NCI-H2081 treated with DMSO at 0.1 percent for 48 hours (cell line): ENCODE measurements around the gene SLMAP.

Source experiments
- DNase-seq: peaks from one replicate; lab custom pipeline; 2025; lab: John Stamatoyannopoulos, UW

SLMAP gene

GRCh38 chr3:57962448-57962834, 206.3 kb downstream of the SLMAP start:
- DNase-seq = no peak

- no peak for DNase-seq
These were observed 207.8 kb downstream of the SLMAP start for GRCh38 chr3:57963811-57964346.

GRCh38 chr3:57966829-57967228, 210.7 kb downstream of the SLMAP start:
- DNase-seq = no peak

GRCh38 chr3:57967590-57967989, 211.5 kb downstream of the SLMAP start:
- no peak for DNase-seq

- no peak for DNase-seq
These were observed 212.4 kb downstream of the SLMAP start for GRCh38 chr3:57968501-57968900.

GRCh38 chr3:57971975-57972374, 215.9 kb downstream of the SLMAP start:
- no peak for DNase-seq

GRCh38 chr3:57972531-57973111, 216.5 kb downstream of the SLMAP start:
- no peak for DNase-seq

- no peak for DNase-seq
These were observed 217.8 kb downstream of the SLMAP start for GRCh38 chr3:57973715-57974477.

GRCh38 chr3:57974796-57975388, 218.8 kb downstream of the SLMAP start:
- DNase-seq = no peak

GRCh38 chr3:57977818-57978235, 221.7 kb downstream of the SLMAP start:
- DNase-seq = no peak

- DNase-seq = no peak
These were observed 222.2 kb downstream of the SLMAP start for GRCh38 chr3:57978316-57978715.
